ENCODE results near the gene EVC.

DNA sequence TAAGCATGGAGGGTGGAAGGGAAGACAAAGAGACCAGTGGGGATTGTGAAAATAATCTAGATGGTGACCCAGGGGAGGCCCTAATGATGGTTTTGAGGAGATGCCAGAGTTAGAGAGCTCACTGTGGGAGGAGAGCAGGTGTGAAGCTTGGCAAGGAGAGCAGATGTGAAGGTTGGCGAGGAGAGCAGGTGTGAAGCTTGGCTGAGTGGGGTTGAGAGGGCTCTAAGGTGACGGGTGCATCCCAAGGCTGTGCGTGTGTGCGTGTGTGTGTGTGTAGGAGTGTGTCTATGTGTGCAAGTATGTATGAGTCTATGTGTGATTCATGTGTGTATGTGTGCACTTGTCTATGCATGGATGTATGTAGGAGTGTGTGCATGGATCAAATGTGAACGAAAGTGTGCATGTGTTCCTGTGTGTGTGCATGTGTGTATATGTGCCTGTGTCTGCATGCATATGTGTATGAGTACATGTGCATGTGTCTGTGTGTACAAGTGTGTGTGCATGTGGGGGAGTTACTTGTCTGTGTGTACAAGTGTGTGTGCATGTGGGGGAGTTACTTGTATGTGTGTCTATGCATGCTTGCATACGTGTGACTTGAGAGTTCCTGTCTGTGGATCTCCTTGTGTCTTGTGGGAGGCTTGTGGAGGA is 72.0 kb downstream of the EVC start:
- TF ChIP-seq RAD21 (IDR thresholded peaks at IDR 0.05; ENCODE audit: low read depth): no peak
- no peak for TF ChIP-seq EP300 (IDR thresholded peaks at IDR 0.05; ENCODE audit: borderline replicate concordance)
- no peak for TF ChIP-seq TEAD4 (IDR thresholded peaks at IDR 0.05)
- no peak for TF ChIP-seq YY1 (IDR thresholded peaks at IDR 0.05; ENCODE audit: low read depth)
- TF ChIP-seq ZBTB7A (IDR thresholded peaks at IDR 0.05; ENCODE audit: low read depth): no peak
- TF ChIP-seq CEBPB (IDR thresholded peaks at IDR 0.05): no peak
- TF ChIP-seq, protein P1, sequence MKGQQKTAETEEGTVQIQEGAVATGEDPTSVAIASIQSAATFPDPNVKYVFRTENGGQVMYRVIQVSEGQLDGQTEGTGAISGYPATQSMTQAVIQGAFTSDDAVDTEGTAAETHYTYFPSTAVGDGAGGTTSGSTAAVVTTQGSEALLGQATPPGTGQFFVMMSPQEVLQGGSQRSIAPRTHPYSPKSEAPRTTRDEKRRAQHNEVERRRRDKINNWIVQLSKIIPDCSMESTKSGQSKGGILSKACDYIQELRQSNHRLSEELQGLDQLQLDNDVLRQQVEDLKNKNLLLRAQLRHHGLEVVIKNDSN (IDR thresholded peaks at IDR 0.05): no peak
- TF ChIP-seq, protein P2, sequence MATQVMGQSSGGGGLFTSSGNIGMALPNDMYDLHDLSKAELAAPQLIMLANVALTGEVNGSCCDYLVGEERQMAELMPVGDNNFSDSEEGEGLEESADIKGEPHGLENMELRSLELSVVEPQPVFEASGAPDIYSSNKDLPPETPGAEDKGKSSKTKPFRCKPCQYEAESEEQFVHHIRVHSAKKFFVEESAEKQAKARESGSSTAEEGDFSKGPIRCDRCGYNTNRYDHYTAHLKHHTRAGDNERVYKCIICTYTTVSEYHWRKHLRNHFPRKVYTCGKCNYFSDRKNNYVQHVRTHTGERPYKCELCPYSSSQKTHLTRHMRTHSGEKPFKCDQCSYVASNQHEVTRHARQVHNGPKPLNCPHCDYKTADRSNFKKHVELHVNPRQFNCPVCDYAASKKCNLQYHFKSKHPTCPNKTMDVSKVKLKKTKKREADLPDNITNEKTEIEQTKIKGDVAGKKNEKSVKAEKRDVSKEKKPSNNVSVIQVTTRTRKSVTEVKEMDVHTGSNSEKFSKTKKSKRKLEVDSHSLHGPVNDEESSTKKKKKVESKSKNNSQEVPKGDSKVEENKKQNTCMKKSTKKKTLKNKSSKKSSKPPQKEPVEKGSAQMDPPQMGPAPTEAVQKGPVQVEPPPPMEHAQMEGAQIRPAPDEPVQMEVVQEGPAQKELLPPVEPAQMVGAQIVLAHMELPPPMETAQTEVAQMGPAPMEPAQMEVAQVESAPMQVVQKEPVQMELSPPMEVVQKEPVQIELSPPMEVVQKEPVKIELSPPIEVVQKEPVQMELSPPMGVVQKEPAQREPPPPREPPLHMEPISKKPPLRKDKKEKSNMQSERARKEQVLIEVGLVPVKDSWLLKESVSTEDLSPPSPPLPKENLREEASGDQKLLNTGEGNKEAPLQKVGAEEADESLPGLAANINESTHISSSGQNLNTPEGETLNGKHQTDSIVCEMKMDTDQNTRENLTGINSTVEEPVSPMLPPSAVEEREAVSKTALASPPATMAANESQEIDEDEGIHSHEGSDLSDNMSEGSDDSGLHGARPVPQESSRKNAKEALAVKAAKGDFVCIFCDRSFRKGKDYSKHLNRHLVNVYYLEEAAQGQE (IDR thresholded peaks at IDR 0.05; ENCODE audit: low read depth): no peak
- TF ChIP-seq FOXM1 (IDR thresholded peaks at IDR 0.05; ENCODE audit: borderline replicate concordance, low read depth): no peak
- no peak for TF ChIP-seq NFIC (IDR thresholded peaks at IDR 0.05)
- no peak for TF ChIP-seq CREB1 (IDR thresholded peaks at IDR 0.05; ENCODE audit: low read depth)
- TF ChIP-seq TAF1 (IDR thresholded peaks at IDR 0.05; ENCODE audit: low read depth): no peak
- TF ChIP-seq, protein P3, sequence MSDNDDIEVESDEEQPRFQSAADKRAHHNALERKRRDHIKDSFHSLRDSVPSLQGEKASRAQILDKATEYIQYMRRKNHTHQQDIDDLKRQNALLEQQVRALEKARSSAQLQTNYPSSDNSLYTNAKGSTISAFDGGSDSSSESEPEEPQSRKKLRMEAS (IDR thresholded peaks at IDR 0.05): no peak
